Heart left ventricle (tissue), 16 donors: ENCODE data around the gene HARBI1. TPM values are rescaled to one million over a fixed set of nuclear protein-coding genes. Genes with fewer than 3 reads are reported as not detected.

Experiments used
- ATAC-seq, 4 donors: fragments of 200-7000 bp; cut with Tn5 transposase; one replicate each; pipeline ENCODE4 v1.9.1; 2020 to 2022; ENCODE audit warnings: moderate library complexity in 4 of 4, mild to moderate bottlenecking in 3 of 4, moderate number of reproducible peaks in 1 of 4
- DNase-seq, 5 donors: peaks; one replicate each; pipeline ENCODE4 v3.0.0-alpha.2; 2020
- H3K27ac ChIP-seq, 12 donors: fragments of 200-600 bp; sonication (generic) in 4 of 12; one replicate each; pipeline versions ENCODE4 v1.5.0 to v1.8.0; 2016 to 2022; ENCODE audit warnings: mild to moderate bottlenecking in 2 of 12
- H3K27me3 ChIP-seq, 9 donors: fragments of 200-600 bp; sonication (generic) in 2 of 9; one replicate each; pipeline versions ENCODE4 v1.5.1 to v1.8.0; 2016 to 2022; ENCODE audit warnings: mild to moderate bottlenecking in 3 of 9
- H3K36me3 ChIP-seq, 9 donors: fragments of 200-600 bp; sonication (generic) in 2 of 9; one replicate each; pipeline versions ENCODE4 v1.5.0 to v1.8.0; 2018 to 2022; ENCODE audit warnings: mild to moderate bottlenecking in 2 of 9
- H3K4me1 ChIP-seq, 12 donors: fragments of 200-600 bp; sonication (generic) in 4 of 12; one replicate each; pipeline versions ENCODE4 v1.5.0 to v1.8.0; 2016 to 2022; ENCODE audit warnings: mild to moderate bottlenecking in 3 of 12
- H3K4me3 ChIP-seq, 12 donors: fragments of 200-600 bp; sonication (generic) in 4 of 12; one replicate each; pipeline versions ENCODE4 v1.5.0 to v1.8.0; 2017 to 2022; ENCODE audit warnings: mild to moderate bottlenecking in 9 of 12, moderate library complexity in 4 of 12
- H3K9me3 ChIP-seq, 12 donors: fragments of 200-600 bp; sonication (generic) in 4 of 12; one replicate each; pipeline versions ENCODE4 v1.5.0 to v1.8.0; 2016 to 2022; ENCODE audit warnings: mild to moderate bottlenecking in 1 of 12
- CTCF ChIP-seq, 12 donors: fragments of 200-600 bp; sonication (generic) in 4 of 12; IDR thresholded peaks; one replicate each; pipeline versions ENCODE4 v1.5.0 to v1.8.0; 2018 to 2022; ENCODE audit warnings: antibody characterized with exemption in 12 of 12, mild to moderate bottlenecking in 5 of 12
- POLR2A ChIP-seq, 2 donors: fragments of 450-650 bp; IDR thresholded peaks; one replicate each; pipeline ENCODE4 v1.6.1; 2017; ENCODE audit warnings: antibody characterized with exemption in 2 of 2, mild to moderate bottlenecking in 2 of 2, moderate library complexity in 2 of 2
- WGBS, 4 donors: extraction: QIAGEN DNeasy Blood & Tissue Kit in 2 of 4; methylation state at CpG; one replicate each; pipeline versions ENCODE4 v1.1.5 to v1.1.7; 2013 to 2018; 5-methylcytosine and 5-hydroxymethylcytosine counted together
- intact Hi-C, 10 donors: fragments of 100-400 bp; cut with DNase I; formaldehyde crosslinking; loops; one replicate each; pipeline versions ENCODE4 v1.11.1 to v1.14.2; 2022
- polyA plus RNA-seq, 2 donors: library from polyadenylated mRNA; stranded (reverse); fragments of 200-250 nt; gene quantifications; one replicate each; pipeline ENCODE4 v1.2.3, GENCODE V29; 2013
- total RNA-seq, 9 donors: library from RNA; depleted of rRNA in 2 of 9; stranded (reverse); fragments of >200 nt in 2 of 9; fragmentation: NEBNext Ultra II Directional in 3 of 9; extraction: Animal tissue kit (Norgen Biotek cat#: 25700) in 3 of 9; gene quantifications; one replicate each; pipeline versions ENCODE4 v1.1.0 to v1.2.4, GENCODE V29; 2016 to 2023
- donor health status: ischemic (EF 13 %, LVEDD 7.1; RV severe dilation, severe dysfunction).
- donor health status: healthy with polysubstance abuse.
- donor health status: DM: no; HTN: yes; CAD: no.
- donor health status: DM: no; HTN: no; CAD: no.
- donor health status: ischemic (EF 25% LVEDD 6.9; RV normal size, moderate dysfunction).
- donor health status: ischemic (EF 25% LVEDD 5.7; RV mildly dilated, moderate dysfunction).
- donor health status: healthy.
- donor health status: DM: yes; HTN: yes; CAD: no.
- donor health status: ischemic (EF 35%, LVEDD 5.7; RV mildly dilated, moderate dysfunction).
- donor health status: nonischemic (EF 11% LVEDD 7.7; RV severe dilation, severe dysfunction).
- donor health status: DM: yes; HTN: yes; CAD: no.
- donor health status: PGD.
- donor health status: ischemic (EF 29% LVEDD 5.4; RV normal size, mild dysfunction).
- donor health status: nonischemic (EF 23%, LVEDD 6.1; RV moderate dilation, normal function).

The HARBI1 gene
- total and polyA plus RNA-seq, 11 donors = 2.1 to 4.5 (median 3.5) TPM

GRCh38 chr11:46658259-46658658 lies 41.2 kb upstream of the HARBI1 start:
- TF ChIP-seq POLR2A (IDR thresholded peaks at IDR 0.05) (no peak), CTCF (IDR thresholded peaks at IDR 0.05) (no peak)

GRCh38 chr11:46657186-46657585 lies 40.2 kb upstream of the HARBI1 start:
- Histone ChIP-seq H3K27me3 (no peaks in the 10 kb centered on the region), H3K27ac (peak overlapping the region in 9 of 12 donors; percentile 14 to 78 (median 46)), H3K4me3 (no peak overlapping the region), H3K9me3 (no peaks in the 10 kb centered on the region), H3K36me3 (peaks cover 0 to 100% (median 95%) of the 10 kb centered on the region in 9 donors), H3K4me1 (peaks cover 0 to 27% (median 8%) of the 10 kb centered on the region in 12 donors)
- intact Hi-C loops = loop anchor here in 1 of 10 donors (2.0 kb wide), 1 partner anchor 44 kb away; the partner anchor contains the start of genes ARHGAP1 and ZNF408
- DNase-seq = no peak
- no peak for TF ChIP-seq POLR2A (IDR thresholded peaks at IDR 0.05)
- no peak for TF ChIP-seq CTCF (IDR thresholded peaks at IDR 0.05)
- 65 to 80% (median 72%) methylated on average over 2 to 3 of the region's 3 CpGs for WGBS, 4 donors
- peak; percentile 47 to 71 (median 64) for ATAC-seq

More at GRCh38 chr11:46658259-46658658, 41.2 kb upstream of the HARBI1 start:
- intact Hi-C loops = no loop called here
- Histone ChIP-seq H3K9me3 (no peaks in the 10 kb centered on the region), H3K4me1 (peaks cover 0 to 29% (median 8%) of the 10 kb centered on the region in 12 donors), H3K27ac (peak overlapping the region in 8 of 12 donors; percentile 1 to 46 (median 26)), H3K4me3 (no peak overlapping the region), H3K36me3 (peaks cover 0 to 100% (median 93%) of the 10 kb centered on the region in 9 donors), H3K27me3 (no peaks in the 10 kb centered on the region)
- WGBS, 4 donors = 83 to 86% (median 86%) methylated on average over 4 of the region's 4 CpGs
- DNase-seq = peak in 1 of 5 donors; percentile 61
- peak in 2 of 4 donors; percentile 59 to 64 for ATAC-seq

GRCh38 chr11:46655631-46656030 lies 38.6 kb upstream of the HARBI1 start:
- WGBS, 4 donors = 74 to 82% (median 77%) methylated on average over 4 of the region's 4 CpGs
- H3K27ac ChIP-seq = no peak overlapping the region
- intact Hi-C loops = loop anchor here in 1 of 10 donors (2.0 kb wide), 1 partner anchor 45 kb away; the partner anchor contains the start of genes ARHGAP1 and ZNF408

More at GRCh38 chr11:46655631-46656030, 38.6 kb upstream of the HARBI1 start:
- Histone ChIP-seq H3K27me3 (no peaks in the 10 kb centered on the region), H3K9me3 (no peaks in the 10 kb centered on the region), H3K4me1 (peaks cover 0 to 30% (median 8%) of the 10 kb centered on the region in 12 donors), H3K4me3 (no peak overlapping the region), H3K36me3 (peaks cover 0 to 100% (median 96%) of the 10 kb centered on the region in 9 donors)
- no peak for ATAC-seq
- TF ChIP-seq CTCF (IDR thresholded peaks at IDR 0.05) = no peak
- no peak for TF ChIP-seq POLR2A (IDR thresholded peaks at IDR 0.05)
- DNase-seq = no peak
